Adrenal gland (tissue), 5 donors: ENCODE measurements around the gene SRC.

Experiments used
- CTCF ChIP-seq, 6 experiments: fragments of 450-650 bp in 4 of 6; fragments of 200-600 bp in 2 of 6; sonication (generic) in 1 of 6; IDR thresholded peaks; 1 replicate in 5 of 6; 2 replicates in 1 of 6; pipeline versions ENCODE4 v1.5.1 to v1.8.0; 2016 to 2021; ENCODE audit warnings: antibody characterized with exemption in 6 of 6, mild to moderate bottlenecking in 2 of 6, moderate library complexity in 1 of 6
- POLR2A ChIP-seq, 2 donors: fragments of 450-650 bp; IDR thresholded peaks; one replicate each; pipeline ENCODE4 v1.6.1; 2017; ENCODE audit warnings: antibody characterized with exemption in 2 of 2, mild to moderate bottlenecking in 2 of 2, moderate library complexity in 1 of 2
- donor health status: DM: no; HTN: no; CAD: no.

- TF ChIP-seq CTCF (IDR thresholded peaks at IDR 0.05) (no peak), POLR2A (IDR thresholded peaks at IDR 0.05) (no peak)
These were observed 37.6 kb upstream of the SRC start for GRCh38 chr20:37308086-37309050.
